Parathyroid adenoma (tissue), 2 donors: ENCODE results near the gene SCGB1C1.

ENCODE experiments used
- H2AFZ ChIP-seq: fragments of 300-600 bp; sonication (generic); one replicate; pipeline ENCODE4 v1.7.0; 2017; ENCODE audit warnings: antibody characterized with exemption, mild to moderate bottlenecking
- H3K27ac ChIP-seq: fragments of 300-600 bp; sonication (generic); one replicate; pipeline ENCODE4 v1.7.0; 2017
- H3K27me3 ChIP-seq: fragments of 300-600 bp; sonication (generic); one replicate; pipeline ENCODE4 v1.7.0; 2017; ENCODE audit warnings: low read length; ENCODE audit not compliant: control insufficient read depth, insufficient read depth
- H3K36me3 ChIP-seq: fragments of 300-600 bp; sonication (generic); one replicate; pipeline ENCODE4 v1.7.0; 2017; ENCODE audit warnings: low read length; ENCODE audit not compliant: control insufficient read depth, insufficient read depth
- H3K4me1 ChIP-seq: fragments of 300-600 bp; sonication (generic); one replicate; pipeline ENCODE4 v1.7.0; 2017; ENCODE audit warnings: control low read depth
- H3K4me2 ChIP-seq: fragments of 300-600 bp; sonication (generic); one replicate; pipeline ENCODE4 v1.7.0; 2017; ENCODE audit warnings: low read length
- H3K4me3 ChIP-seq: fragments of 300-600 bp; sonication (generic); one replicate; pipeline ENCODE4 v1.7.0; 2017; ENCODE audit warnings: low read depth, low read length
- H3K79me2 ChIP-seq: fragments of 300-600 bp; sonication (generic); one replicate; pipeline ENCODE4 v1.7.0; 2017; ENCODE audit warnings: control low read depth
- H3K9ac ChIP-seq: fragments of 300-600 bp; sonication (generic); one replicate; pipeline ENCODE4 v1.7.0; 2017; ENCODE audit warnings: mild to moderate bottlenecking
- H3K9me3 ChIP-seq: fragments of 300-600 bp; sonication (generic); one replicate; pipeline ENCODE4 v1.7.0; 2017; ENCODE audit warnings: low read length; ENCODE audit not compliant: control insufficient read depth
- TF ChIP-seq, protein P1 (sequence below): fragments of 300-600 bp; sonication (generic); IDR thresholded peaks from one replicate; pipeline ENCODE4 v1.7.0; 2017; ENCODE audit warnings: antibody characterized with exemption, mild to moderate bottlenecking
- donor health status: primary hyperparathyroidism.

SCGB1C1 gene

DNA sequence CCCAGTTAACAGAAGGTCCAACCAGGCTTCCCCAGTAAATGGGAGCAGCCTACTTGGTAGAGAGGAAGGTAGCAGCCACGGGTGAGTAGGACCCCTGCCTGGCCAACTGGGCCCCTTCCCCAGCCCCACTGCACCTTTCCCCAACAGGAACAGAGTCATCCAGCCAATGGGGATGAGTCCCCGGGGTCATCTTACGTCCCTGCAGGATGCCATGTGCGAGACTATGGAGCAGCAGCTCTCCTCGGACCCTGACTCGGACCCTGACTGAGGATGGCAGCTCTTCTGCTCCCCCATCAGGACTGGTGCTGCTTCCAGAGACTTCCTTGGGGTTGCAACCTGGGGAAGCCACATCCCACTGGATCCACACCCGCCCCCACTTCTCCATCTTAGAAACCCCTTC is 21.2 kb downstream of the SCGB1C1 start:
- Histone ChIP-seq H3K36me3 (no peaks in the 10 kb centered on the region), H3K79me2 (no peaks in the 10 kb centered on the region), H3K4me3 (no peak overlapping the region), H3K9ac (no peak overlapping the region), H3K4me2 (no peak overlapping the region), H3K27ac (no peak overlapping the region), H3K4me1 (peaks cover 4% of the 10 kb centered on the region), H3K9me3 (no peaks in the 10 kb centered on the region), H3K27me3 (no peaks in the 10 kb centered on the region), H2AFZ (no peak overlapping the region)
- TF ChIP-seq, protein P1, sequence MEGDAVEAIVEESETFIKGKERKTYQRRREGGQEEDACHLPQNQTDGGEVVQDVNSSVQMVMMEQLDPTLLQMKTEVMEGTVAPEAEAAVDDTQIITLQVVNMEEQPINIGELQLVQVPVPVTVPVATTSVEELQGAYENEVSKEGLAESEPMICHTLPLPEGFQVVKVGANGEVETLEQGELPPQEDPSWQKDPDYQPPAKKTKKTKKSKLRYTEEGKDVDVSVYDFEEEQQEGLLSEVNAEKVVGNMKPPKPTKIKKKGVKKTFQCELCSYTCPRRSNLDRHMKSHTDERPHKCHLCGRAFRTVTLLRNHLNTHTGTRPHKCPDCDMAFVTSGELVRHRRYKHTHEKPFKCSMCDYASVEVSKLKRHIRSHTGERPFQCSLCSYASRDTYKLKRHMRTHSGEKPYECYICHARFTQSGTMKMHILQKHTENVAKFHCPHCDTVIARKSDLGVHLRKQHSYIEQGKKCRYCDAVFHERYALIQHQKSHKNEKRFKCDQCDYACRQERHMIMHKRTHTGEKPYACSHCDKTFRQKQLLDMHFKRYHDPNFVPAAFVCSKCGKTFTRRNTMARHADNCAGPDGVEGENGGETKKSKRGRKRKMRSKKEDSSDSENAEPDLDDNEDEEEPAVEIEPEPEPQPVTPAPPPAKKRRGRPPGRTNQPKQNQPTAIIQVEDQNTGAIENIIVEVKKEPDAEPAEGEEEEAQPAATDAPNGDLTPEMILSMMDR = no peak

DNA sequence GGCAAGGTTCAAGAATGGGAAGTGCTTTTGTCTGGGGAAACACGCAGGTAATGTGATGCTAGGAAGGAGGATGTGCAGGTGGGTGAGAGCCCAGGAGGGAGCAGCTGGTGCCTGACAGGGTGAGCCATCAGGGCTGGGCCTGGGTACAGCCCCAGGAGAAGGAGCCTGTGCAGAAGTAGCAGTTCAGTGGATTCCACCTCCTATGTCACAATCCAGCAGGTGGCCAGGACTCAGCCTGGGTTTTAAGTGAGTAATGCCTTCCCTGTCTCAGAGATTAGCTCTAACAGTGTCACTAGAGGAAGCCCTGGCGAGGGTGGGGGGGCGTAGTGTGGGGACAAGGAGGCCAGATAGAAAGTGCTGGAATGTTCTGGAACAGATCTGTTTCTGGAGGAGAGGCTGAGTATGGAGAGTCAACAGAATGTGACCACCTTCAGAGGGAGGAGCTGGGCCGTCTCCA is 22.7 kb downstream of the SCGB1C1 start:
- H3K4me2 ChIP-seq = no peak overlapping the region
- H3K36me3 ChIP-seq = no peaks in the 10 kb centered on the region
- no peaks in the 10 kb centered on the region for H3K27me3 ChIP-seq
- no peak overlapping the region for H3K4me3 ChIP-seq
- H2AFZ ChIP-seq = no peak overlapping the region
- no peaks in the 10 kb centered on the region for H3K4me1 ChIP-seq
- TF ChIP-seq, protein P1 = no peak
- no peaks in the 10 kb centered on the region for H3K79me2 ChIP-seq
- H3K9me3 ChIP-seq = no peaks in the 10 kb centered on the region
- no peak overlapping the region for H3K27ac ChIP-seq
- H3K9ac ChIP-seq = no peak overlapping the region

DNA sequence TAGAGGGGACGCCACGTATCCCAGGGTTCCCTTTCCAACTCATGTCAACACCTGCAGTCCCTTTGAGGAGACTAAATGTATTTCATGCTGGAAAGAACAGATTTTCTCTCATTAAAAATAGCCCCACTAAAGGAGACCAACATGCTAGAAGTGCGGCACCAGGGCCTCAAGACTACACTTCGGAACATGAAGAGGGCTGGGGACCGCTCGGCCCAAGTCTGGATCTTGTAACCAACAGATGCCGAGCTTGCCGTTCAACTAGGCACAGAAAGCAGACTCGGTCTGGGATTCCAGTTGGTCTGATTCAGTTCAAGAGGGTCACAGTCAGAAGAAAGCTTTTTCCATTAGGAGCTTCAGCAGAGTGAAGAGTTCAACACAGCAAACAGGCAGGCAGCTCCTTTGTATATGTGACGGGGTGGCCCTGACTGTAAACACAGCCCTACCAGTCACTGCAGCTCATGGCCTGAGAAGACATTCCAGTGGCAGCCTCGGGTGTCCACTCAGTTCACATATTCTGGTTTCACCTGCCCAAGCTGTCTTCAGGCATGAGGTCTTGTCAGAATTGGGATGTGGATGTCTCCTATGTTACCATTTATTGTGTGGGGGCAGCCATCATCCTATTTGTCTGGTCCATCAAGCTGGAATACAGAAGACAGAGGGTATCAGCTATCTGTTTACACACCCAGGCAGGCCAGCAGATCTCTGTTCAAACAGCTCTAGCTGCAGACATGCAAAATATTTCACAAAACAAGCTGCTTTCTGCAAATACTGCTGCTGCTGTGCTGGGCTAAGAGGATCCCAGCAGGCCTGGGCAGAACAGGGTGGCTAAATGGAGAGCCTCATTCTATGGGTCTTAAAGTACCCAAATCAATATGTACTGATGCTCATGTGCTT is 23.4 kb downstream of the SCGB1C1 start:
- H3K27me3 ChIP-seq = no peaks in the 10 kb centered on the region
- H3K9ac ChIP-seq = no peak overlapping the region
- no peak overlapping the region for H3K4me3 ChIP-seq
- no peak overlapping the region for H3K27ac ChIP-seq
- TF ChIP-seq, protein P1 = no peak
- H2AFZ ChIP-seq = no peak overlapping the region
- no peaks in the 10 kb centered on the region for H3K36me3 ChIP-seq
- no peaks in the 10 kb centered on the region for H3K79me2 ChIP-seq
- H3K4me1 ChIP-seq = no peaks in the 10 kb centered on the region
- no peak overlapping the region for H3K4me2 ChIP-seq
- no peaks in the 10 kb centered on the region for H3K9me3 ChIP-seq

DNA sequence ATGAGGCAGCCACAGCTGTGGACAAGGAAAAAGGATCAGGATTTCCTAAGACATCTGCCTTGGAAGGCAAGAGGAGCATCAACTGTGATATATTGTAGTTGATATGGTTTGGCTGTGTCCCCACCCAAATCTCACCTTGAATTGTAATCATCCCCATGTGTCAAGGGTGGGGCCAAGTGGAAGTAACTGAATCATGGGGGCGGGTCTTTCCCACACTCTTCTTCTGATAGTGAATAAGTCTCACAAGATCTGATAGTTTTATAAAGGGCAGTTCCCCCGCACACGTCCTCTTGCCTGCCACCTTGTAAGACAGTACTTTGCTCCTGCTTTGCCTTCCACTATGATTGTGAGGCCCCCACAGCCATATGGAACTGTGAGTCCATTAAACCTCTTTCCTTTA is 24.8 kb downstream of the SCGB1C1 start:
- Histone ChIP-seq H3K9ac (no peak overlapping the region), H3K4me1 (no peaks in the 10 kb centered on the region), H3K36me3 (no peaks in the 10 kb centered on the region), H3K79me2 (no peaks in the 10 kb centered on the region), H3K4me3 (no peak overlapping the region), H2AFZ (no peak overlapping the region), H3K27me3 (no peaks in the 10 kb centered on the region), H3K27ac (no peak overlapping the region), H3K9me3 (no peaks in the 10 kb centered on the region), H3K4me2 (no peak overlapping the region)
- TF ChIP-seq, protein P1 = no peak
